ENCODE data around the gene GPR108. TPM values are rescaled to one million over a fixed set of nuclear protein-coding genes. Genes with fewer than 3 reads are reported as not detected.

The GPR108 gene
- total RNA-seq, 1 experiment from 2014 or later: 36.4 TPM

GRCh38 chr19:6693681-6694080 lies 43.7 kb downstream of the GPR108 start:
- no peak overlapping the region for H3K27ac ChIP-seq (ENCODE audit: low read depth, low read length, poor library complexity, severe bottlenecking)
- no TSS peak for BruUV-seq (replicated peaks)
- H3K9me3 ChIP-seq (ENCODE audit: low read depth, low read length, poor library complexity, severe bottlenecking): no peaks in the 10 kb centered on the region
- ChIA-PET POLR2A (ENCODE audit: low non-redundant PET) (no interaction called here), CTCF (interaction anchor here (0.6 kb wide), 1 partner anchor 169 kb away, joined by 3 read pairs; no protein-coding TSS in a partner anchor)
- H3K4me3 ChIP-seq (ENCODE audit: low read depth, low read length, poor library complexity, severe bottlenecking): no peak overlapping the region
- no peaks in the 10 kb centered on the region for H3K4me1 ChIP-seq (ENCODE audit: insufficient read depth, low read length, poor library complexity, severe bottlenecking)
- no peak for TF ChIP-seq EZH2 (IDR thresholded peaks at IDR 0.05; ENCODE audit: borderline replicate concordance, low read depth, low read length, poor library complexity, severe bottlenecking)
- no peak for TF ChIP-seq CTCF (conservative IDR thresholded peaks at IDR 0.05; ENCODE audit: low read depth, low read length)
- no peaks in the 10 kb centered on the region for H3K27me3 ChIP-seq (replicated peaks; ENCODE audit: insufficient read depth, low read depth, low read length, poor library complexity)
- intact Hi-C loops (cut with micrococcal nuclease; ENCODE audit: unreplicated experiment): no loop called here
- DNase-seq (ENCODE audit: low spot score): no peak
- H3K36me3 ChIP-seq (ENCODE audit: insufficient read depth, low read length, poor library complexity, severe bottlenecking): no peaks in the 10 kb centered on the region

- Histone ChIP-seq H3K4me1 (ENCODE audit: insufficient read depth, low read length, poor library complexity, severe bottlenecking) (no peaks in the 10 kb centered on the region), H3K9me3 (ENCODE audit: low read depth, low read length, poor library complexity, severe bottlenecking) (no peaks in the 10 kb centered on the region), H3K4me3 (ENCODE audit: low read depth, low read length, poor library complexity, severe bottlenecking) (no peak overlapping the region), H3K27ac (ENCODE audit: low read depth, low read length, poor library complexity, severe bottlenecking) (no peak overlapping the region), H3K36me3 (ENCODE audit: insufficient read depth, low read length, poor library complexity, severe bottlenecking) (no peaks in the 10 kb centered on the region), H3K27me3 (replicated peaks; ENCODE audit: insufficient read depth, low read depth, low read length, poor library complexity) (no peaks in the 10 kb centered on the region)
- ChIA-PET POLR2A (ENCODE audit: low non-redundant PET) (no interaction called here), CTCF (interaction anchor here (0.6 kb wide), 1 partner anchor 170 kb away, joined by 3 read pairs; no protein-coding TSS in a partner anchor)
- intact Hi-C loops (cut with micrococcal nuclease; ENCODE audit: unreplicated experiment): no loop called here
- TF ChIP-seq CTCF (conservative IDR thresholded peaks at IDR 0.05; ENCODE audit: low read depth, low read length) (no peak), EZH2 (IDR thresholded peaks at IDR 0.05; ENCODE audit: borderline replicate concordance, low read depth, low read length, poor library complexity, severe bottlenecking) (no peak)
- BruUV-seq (replicated peaks): no TSS peak
- DNase-seq (ENCODE audit: low spot score): no peak
Observed at GRCh38 chr19:6693056-6693471, 44.3 kb downstream of the GPR108 start.

GRCh38 chr19:6692027-6692426 lies 45.4 kb downstream of the GPR108 start:
- CTCF ChIA-PET: no interaction called here
- TF ChIP-seq EZH2 (IDR thresholded peaks at IDR 0.05; ENCODE audit: borderline replicate concordance, low read depth, low read length, poor library complexity, severe bottlenecking): no peak
- no peak for TF ChIP-seq CTCF (conservative IDR thresholded peaks at IDR 0.05; ENCODE audit: low read depth, low read length)
- Histone ChIP-seq H3K36me3 (ENCODE audit: insufficient read depth, low read length, poor library complexity, severe bottlenecking) (no peaks in the 10 kb centered on the region), H3K9me3 (ENCODE audit: low read depth, low read length, poor library complexity, severe bottlenecking) (no peaks in the 10 kb centered on the region), H3K4me3 (ENCODE audit: low read depth, low read length, poor library complexity, severe bottlenecking) (no peak overlapping the region), H3K27me3 (replicated peaks; ENCODE audit: insufficient read depth, low read depth, low read length, poor library complexity) (no peaks in the 10 kb centered on the region), H3K4me1 (ENCODE audit: insufficient read depth, low read length, poor library complexity, severe bottlenecking) (no peaks in the 10 kb centered on the region), H3K27ac (ENCODE audit: low read depth, low read length, poor library complexity, severe bottlenecking) (no peak overlapping the region)
- POLR2A ChIA-PET (ENCODE audit: low non-redundant PET): no interaction called here
- intact Hi-C loops (cut with micrococcal nuclease; ENCODE audit: unreplicated experiment): no loop called here
- BruUV-seq (replicated peaks): no TSS peak
- DNase-seq (ENCODE audit: low spot score): no peak
